ENCODE results near the gene ZMAT3.

The ZMAT3 gene

DNA sequence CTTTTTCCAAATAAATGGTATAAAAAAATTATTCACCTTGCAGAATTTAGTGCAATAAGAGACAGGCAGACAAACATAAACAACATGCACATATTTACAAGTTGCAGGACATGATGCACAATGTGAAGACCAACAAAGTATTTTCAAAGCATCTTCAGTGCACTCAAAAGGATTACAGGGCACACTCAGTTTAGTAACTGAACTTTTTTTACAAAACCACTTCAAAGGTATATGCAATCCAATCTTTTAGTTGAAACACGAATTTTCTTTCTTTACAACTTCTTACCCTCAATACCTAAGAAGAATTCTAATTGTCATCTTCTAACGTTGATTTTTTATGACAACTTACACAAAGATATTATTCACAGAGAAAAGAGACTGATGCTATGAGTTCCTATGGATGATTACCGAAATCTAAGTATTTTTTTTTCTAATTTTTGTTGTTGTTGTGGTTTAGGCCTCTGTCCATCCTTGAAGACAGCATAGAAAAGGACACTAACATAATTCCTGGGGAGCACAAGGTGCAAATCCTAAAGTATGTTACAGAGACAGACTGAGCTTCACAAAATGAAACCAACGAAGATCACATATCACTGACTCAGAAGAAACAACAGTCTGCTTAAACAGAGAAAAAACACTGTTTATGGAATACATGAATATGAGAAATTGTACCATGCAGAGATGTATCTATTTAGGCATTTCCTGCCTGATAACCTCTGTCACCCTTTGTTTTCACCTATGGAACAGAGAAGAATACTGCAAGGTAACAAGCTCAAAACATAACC, 50.3 kb downstream of the ZMAT3 start:
- DNase-seq (ENCODE audit: low spot score), result no peak

DNA sequence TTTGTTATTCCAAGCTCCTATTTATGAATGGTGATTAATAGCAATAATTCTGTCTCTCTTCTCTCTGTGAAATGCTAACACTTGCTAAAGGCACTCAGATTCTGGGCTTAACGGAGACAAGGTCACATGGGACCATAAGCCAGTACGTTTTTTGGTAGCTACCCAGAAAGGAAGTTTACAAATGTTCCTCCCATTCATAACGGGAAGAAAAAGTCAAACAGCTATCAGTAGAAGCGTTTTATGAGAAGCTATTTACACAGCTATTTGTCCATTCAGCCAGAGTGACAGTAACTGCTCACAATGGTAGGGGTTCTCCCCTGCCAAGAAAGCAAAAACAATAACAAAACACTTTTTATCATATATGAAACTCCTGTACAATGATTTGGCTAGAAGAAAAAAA, 51.5 kb downstream of the ZMAT3 start:
- no peak for DNase-seq (ENCODE audit: low spot score)

DNA sequence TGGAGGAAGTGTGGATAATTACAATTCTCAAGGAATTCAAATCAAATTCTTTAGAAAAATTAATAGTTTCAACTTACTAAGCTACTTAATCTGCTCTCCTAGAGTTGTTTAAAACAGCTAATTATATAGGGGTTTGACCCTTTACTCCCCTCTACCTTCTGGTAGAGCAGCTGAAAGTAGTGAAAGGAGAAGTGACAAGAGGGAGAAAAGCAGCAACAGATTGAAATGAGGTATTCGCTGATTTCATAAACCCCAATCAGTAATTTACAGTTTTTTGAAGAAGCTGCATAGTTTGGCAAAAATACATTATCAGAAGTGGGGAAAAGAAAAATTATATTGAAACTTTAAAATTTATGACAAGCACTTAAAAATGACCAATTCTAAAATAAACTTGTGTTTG, 52.8 kb downstream of the ZMAT3 start:
- no peak for DNase-seq (ENCODE audit: low spot score)

DNA sequence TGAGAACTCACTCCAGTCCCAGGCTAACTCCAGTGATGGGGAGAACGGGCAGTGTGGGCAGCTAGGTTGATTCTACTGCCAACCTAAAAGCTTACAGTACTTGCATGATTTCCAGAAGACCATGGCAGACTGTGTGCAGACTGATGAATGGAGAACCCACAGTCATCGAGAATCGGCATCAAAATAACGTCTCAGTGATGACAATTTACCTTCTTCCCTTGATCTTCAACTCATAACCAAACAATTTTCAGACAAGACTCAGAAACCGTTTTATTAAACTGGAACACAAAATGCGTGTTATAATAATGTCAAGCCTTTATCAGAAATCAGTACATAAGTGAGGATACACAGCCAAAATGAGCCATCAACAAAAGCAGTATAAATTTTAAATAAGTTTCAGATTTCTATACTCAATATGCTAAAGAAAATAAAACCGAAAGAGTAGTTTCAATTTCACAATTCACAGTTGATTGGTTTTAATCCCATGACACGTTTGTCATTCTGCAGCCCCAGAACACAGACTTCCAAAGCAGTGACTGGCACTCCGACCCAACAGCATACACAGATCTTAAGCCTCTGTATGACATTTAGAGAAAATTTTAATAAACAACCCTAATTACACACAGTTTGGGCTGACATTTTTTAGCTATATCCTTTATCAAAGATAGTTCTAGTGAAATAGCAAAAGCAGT, 54.5 kb downstream of the ZMAT3 start:
- peak; percentile 33 for DNase-seq (ENCODE audit: low spot score)

DNA sequence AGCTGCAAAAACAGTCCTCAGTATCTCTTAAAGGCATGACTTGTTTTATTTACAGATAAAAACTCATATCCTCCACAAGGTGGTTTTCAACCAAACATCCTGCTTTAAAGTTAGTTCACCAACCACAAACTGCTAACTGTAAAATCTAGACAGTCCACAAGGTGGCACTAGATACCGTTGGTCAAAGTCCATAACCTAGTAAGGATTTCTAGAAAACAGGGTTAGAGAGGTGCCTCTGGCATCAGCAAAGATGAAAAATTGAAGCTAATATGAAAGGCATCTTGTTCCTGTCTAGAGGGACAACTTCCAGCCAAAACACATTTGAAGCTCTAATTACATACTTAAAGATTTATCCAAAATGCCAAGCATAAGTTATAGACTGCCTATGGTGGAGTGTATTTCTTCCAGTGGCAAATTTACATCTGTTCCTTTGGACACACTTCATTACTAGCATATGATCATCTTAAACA, 56.0 kb downstream of the ZMAT3 start:
- peak; percentile 81 for DNase-seq (ENCODE audit: low spot score)

DNA sequence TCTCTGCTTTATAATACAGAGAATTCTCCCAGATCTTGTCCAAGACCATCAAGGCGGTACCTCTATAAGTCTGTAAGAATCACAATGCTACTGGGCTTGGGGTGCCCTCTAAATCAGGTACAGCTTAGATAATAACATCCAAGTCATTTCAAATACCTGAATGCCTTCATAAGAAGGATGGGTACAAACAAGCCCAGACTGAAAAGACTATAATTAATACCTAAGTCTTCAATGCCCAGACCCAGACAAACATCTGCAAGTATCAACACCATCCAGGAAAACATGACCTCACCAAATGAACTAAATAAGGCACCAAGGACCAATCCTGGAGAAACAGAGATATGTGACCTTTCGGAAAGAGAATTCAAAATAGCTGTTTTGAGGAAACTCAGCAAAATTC, 65.9 kb downstream of the ZMAT3 start:
- DNase-seq (ENCODE audit: low spot score), result no peak

DNA sequence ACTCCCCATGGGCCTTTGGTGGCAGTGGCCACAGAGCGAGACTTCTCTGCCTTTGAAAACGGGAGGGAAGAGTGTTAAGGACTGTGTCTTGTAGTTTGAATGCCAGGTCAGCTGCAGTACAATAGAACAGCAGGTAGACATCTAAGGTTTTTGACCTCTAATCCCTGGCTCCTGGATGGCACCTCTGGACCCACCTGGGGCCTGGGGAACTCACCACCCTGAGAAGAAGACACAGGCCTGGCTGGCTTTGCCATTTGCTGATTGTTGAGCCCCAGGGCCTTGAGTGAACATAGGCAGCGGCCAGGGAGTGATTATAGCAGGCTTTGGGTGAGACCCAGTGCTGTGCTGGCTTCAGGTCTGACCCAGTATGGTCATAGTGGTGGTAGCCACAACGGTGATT, 66.4 kb downstream of the ZMAT3 start:
- DNase-seq (ENCODE audit: low spot score), result no peak

DNA sequence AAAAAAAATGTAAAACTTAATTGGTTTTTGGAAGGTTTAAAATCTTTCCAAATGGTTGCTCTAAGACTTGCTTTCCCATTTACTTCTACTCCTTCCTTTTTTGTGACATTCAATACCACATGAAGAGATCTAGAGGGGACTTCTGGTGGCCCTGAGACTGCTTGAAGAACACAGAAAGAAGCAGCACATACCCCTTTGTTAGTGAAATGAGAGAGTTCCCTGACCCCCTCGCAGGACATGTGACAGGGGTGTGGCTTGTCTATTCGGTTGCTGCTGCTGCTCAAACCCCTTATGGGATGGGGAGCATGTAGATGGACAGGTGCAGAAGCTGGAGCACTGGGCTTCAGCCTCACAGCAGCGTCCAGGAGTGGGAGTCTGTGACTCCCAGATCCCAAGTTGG, 71.0 kb downstream of the ZMAT3 start:
- DNase-seq (ENCODE audit: low spot score), result no peak

DNA sequence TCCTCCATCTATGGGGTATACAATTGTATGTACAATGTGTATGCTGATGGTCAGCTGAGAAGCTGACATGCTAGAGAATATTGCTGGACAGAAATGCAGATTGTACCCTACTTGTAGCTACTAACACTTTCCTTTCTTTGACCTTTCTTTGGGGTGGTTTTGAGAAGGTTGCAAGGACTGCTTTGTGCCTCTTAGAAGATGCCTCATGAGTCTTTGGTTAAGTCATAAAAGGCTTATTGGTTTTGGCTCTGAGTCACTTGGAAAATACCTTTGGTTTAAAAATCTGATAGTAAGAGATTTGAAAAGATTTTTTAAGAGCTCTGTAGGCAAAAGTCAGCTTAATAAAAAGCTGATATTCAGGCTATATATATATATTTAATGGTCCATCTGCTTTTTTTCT, 71.5 kb downstream of the ZMAT3 start:
- peak; percentile 22 for DNase-seq (ENCODE audit: low spot score)

DNA sequence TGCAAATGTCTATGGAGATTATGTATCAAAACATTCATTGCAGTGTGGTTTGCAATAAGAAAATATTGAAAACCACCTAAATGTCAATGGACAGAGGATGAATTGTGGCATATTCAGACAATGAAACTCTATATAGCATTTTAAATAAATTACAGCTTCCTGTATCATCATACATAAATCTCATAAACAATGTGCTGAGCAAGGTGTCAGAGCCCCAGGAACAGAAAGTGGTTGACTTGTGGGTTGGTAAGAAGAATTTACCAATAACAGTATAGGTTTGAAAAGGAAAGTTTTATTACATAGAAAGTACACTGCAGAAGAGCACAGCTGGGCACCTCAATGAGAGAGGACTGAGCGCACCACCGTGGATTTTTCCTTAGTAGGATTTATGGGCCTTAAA, 75.2 kb downstream of the ZMAT3 start:
- DNase-seq (ENCODE audit: low spot score), result no peak

DNA sequence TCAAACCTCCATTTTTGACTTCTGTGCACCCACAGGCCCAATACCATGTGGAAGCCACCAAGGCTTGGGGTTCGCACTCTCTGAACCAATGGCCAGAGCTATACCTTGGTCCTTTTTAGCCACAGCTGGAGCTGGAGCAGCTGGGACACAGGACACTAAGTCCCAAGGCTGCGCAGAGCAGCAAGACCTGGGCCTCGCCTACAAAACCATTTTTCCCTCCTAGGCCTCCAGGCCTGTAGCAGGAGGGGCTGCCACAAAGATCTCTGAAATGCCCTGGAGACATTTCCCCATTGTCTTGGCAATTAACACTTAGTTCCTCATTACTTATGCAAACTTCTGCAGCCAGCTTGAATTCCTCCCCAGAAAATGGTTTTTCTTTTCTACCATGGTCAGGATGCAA, 81.3 kb downstream of the ZMAT3 start:
- DNase-seq (ENCODE audit: low spot score), result no peak

DNA sequence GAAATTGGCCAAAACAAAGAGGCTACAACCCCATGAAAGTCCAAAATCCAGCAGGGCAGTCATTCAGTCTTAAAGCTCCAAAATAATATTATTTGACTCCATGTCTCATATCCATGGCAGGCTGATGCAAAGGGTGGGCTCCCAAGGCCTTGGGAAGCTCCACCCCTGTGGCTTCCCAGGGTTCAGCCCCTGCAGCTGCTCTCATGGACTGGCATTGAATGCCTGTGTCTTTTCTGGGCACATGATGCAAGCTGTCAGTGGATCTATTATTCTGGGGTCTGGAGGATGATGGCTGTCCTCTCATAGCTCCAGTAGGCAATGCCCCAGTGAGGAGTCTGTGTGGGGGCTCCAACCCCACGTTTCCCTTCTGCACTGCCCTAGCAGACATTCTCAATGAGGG, 81.8 kb downstream of the ZMAT3 start:
- no peak for DNase-seq (ENCODE audit: low spot score)

DNA sequence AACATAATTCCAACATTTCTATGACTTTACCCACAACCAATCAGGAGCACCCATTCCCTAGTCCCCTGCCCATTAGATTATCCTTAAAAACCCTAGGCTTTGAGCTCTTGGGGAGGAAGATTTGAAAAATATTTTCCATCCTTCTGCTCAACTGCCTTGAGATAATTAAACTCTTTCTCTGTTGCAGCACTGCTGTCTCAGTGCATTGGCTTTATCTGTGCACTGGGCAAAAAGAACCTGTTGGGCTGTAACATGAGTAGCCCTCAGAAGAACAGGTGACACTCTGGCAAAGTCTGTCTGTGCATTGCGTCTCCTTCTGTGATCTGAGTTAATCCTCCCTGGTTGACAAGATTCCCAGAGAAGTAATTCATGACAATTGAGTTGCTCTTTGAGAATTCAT, 83.9 kb downstream of the ZMAT3 start:
- DNase-seq (ENCODE audit: low spot score), result no peak

DNA sequence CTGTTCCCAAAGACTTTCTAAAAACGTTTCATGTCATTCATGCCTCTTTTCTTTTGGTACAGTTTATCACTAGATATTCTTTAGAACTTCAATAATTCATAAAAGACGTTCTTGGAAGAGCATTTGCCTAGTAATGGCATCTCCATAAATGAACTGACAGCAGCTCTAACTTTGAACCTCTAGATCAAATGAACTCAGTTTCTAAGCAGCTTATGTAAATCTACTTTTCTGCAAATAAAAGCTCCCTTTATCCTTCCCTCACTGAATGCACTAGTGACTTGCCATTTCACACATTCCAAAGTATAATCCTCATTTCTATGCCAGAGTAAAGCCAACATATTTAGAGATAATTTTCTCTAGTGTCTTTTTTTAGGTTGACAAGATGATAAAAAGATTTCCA, 85.2 kb downstream of the ZMAT3 start:
- no peak for DNase-seq (ENCODE audit: low spot score)

DNA sequence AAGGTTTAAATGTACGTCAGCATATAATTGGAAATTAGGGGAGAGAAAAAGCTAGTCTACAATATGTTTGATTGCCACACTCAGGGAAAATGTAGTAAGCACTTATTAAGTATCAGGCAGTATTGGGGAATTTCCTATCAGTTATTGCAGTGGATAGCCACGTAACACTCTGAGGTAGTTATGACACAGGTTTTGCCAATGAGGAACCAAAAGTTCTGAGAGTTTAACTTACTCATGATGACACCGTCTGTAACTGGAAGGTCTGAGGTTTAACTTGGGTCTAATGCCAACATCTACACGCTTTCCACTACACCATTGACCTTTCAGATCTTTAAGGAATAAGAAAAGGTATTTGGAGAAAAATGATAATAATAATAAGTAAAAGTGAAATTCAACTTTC, 89.5 kb downstream of the ZMAT3 start:
- DNase-seq (ENCODE audit: low spot score), result peak; percentile 40

DNA sequence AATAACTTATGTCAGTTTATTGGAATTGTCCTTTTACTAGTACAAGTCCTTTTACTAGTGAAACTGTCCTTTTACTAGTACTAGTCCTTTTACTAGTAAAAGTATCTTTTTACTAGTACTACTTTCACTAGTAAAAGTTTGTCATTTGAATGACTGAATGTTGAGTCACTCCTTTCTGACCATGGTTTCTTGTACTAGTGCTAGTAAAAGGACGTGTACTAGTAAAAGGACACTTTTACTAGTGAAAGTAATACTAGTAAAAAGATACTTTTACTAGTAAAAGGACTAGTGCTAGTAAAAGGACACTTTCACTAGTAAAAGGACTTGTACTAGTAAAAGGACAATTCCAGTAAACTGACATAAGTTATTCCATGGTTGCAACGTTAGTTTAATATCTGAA, 96.3 kb downstream of the ZMAT3 start:
- no peak for DNase-seq (ENCODE audit: low spot score)

DNA sequence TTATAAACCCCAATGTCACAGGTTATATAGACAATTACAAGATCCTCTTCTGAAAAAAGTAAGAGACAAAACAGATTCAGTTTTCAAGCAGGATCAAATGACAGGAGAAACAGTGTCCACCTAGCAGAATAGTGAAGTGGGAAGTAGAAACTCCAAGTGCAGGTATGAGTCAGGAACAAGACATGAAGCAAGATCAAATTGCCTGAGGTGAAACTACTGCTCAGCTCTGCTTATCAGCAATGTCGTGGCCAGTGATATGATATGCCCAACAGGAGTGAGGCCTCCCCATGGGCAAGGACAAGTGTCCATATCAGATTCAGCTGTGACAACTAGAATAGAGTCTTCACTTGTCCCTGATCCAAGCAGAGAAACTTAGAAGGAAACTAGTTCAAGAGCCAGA, 100.0 kb downstream of the ZMAT3 start:
- peak; percentile 65 for DNase-seq (ENCODE audit: low spot score)

DNA sequence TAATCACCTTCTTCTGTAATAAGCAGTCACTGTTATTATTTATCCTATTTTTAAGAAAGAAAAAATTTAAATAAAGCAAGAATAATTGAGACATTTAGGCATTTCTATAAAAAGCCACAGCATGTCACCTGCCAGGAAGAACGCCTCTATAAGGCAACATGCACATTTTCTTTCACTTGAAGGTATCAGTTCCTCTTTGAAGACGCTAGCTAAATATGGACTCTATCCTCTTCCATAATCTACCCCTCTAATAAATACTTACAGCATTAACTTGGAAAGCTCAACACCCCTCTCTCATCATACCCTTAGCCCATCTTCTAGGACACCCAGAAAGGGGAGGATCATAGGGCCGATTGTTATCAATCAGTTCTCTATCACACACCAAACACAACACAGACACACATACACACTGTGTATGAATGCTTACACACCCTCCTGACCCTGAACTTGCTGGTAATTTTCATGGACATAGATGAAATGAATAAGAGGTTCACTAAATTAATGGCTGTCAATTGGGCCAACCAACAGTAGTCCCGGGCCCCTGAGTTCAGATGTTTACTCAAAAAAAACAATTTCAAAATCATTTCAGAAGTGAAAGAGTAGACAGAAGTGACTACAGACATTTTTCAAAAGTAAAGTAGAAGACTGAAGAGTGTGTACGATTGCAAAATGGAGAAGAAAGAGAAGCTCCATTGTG, 102.5 kb downstream of the ZMAT3 start:
- no peak for DNase-seq (ENCODE audit: low spot score)
